Immature natural killer cell (primary cell): Measurements from ENCODE around the gene MRPL50. TPM values are rescaled to one million over a fixed set of nuclear protein-coding genes. Genes with fewer than 3 reads are reported as not detected.

Source experiments
- DNase-seq, 3 donors: peaks; one replicate each; pipeline ENCODE4 v3.0.0; 2022; ENCODE audit warnings: mixed read lengths in 1 of 3
- H3K27ac Mint-ChIP-seq, 6 donors: one replicate each; pipeline ENCODE4 v1.8.0; 2020; ENCODE audit warnings: mixed read lengths in 6 of 6, mild to moderate bottlenecking in 5 of 6, inconsistent platforms in 4 of 6, moderate library complexity in 3 of 6
- H3K27me3 Mint-ChIP-seq, 3 donors: one replicate each; pipeline ENCODE4 v1.8.0; 2020 to 2021; ENCODE audit warnings: low read depth in 3 of 3, mild to moderate bottlenecking in 3 of 3, mixed read lengths in 3 of 3, moderate library complexity in 3 of 3, inconsistent platforms in 1 of 3
- H3K36me3 Mint-ChIP-seq, 3 donors: one replicate each; pipeline ENCODE4 v1.8.0; 2020; ENCODE audit warnings: mixed read lengths in 3 of 3, inconsistent platforms in 2 of 3, mild to moderate bottlenecking in 2 of 3
- H3K4me1 Mint-ChIP-seq, 2 donors: one replicate each; pipeline ENCODE4 v1.8.0; 2020; ENCODE audit warnings: inconsistent platforms in 2 of 2, mild to moderate bottlenecking in 2 of 2, mixed read lengths in 2 of 2, moderate library complexity in 1 of 2
- H3K4me3 Mint-ChIP-seq, 5 donors: one replicate each; pipeline ENCODE4 v1.8.0; 2020; ENCODE audit warnings: mild to moderate bottlenecking in 5 of 5, mixed read lengths in 5 of 5, inconsistent platforms in 3 of 5, moderate library complexity in 3 of 5
- H3K9me3 Mint-ChIP-seq, 6 donors: one replicate each; pipeline ENCODE4 v1.8.0; 2020; ENCODE audit warnings: mild to moderate bottlenecking in 6 of 6, mixed read lengths in 6 of 6, inconsistent platforms in 4 of 6, moderate library complexity in 3 of 6
- polyA plus RNA-seq, 3 donors: library from polyadenylated mRNA; unstranded; fragments of 300-500 nt; fragmentation: Illumina TruSeq; gene quantifications; one replicate each; pipeline ENCODE4 v1.2.3, GENCODE V29; 2021

MRPL50 gene
- polyA plus RNA-seq: 1 to 10 TPM; 6.8 to 9.1 (median 8.8) TPM

- Mint-ChIP-seq H3K4me3 (peak within 1 kb of the TSS; percentile 98 to 100 (median 100)), H3K27ac (peak within 1 kb of the TSS; percentile 99 to 100 (median 100)), H3K9me3 (no peaks in the 10 kb centered on the region), H3K27me3 (peaks cover 3 to 7% (median 4%) of the 10 kb centered on the region in 3 donors), H3K36me3 (peaks cover 32 to 38% (median 34%) of the 10 kb centered on the region in 3 donors), H3K4me1 (peaks cover 70 to 90% of the 10 kb centered on the region in 2 donors)
- peak; percentile 95 to 96 (median 95) for DNase-seq
Measured at GRCh38 chr9:101398068-101398929, at the start of gene MRPL50, which contains the start of gene ZNF189. TSS of gene MRPL50 (minus strand) at chr9:101398618. CDS start at chr9:101398592, 26 bp downstream. TSS of gene ZNF189 (plus strand) at chr9:101398851. CDS start at chr9:101399157, 306 bp downstream.

- H3K4me1 Mint-ChIP-seq: peaks cover 7 to 9% of the 10 kb centered on the region in 2 donors
- no peaks in the 10 kb centered on the region for H3K36me3 Mint-ChIP-seq
- H3K4me3 Mint-ChIP-seq: no peak overlapping the region
- H3K9me3 Mint-ChIP-seq: peaks cover 0 to 5% (median 0%) of the 10 kb centered on the region in 6 donors
- no peak overlapping the region for H3K27ac Mint-ChIP-seq
- H3K27me3 Mint-ChIP-seq: peaks cover 11 to 34% (median 12%) of the 10 kb centered on the region in 3 donors
- DNase-seq: no peak
Measured at GRCh38 chr9:101446732-101447131, 48.3 kb upstream of the MRPL50 start.

GRCh38 chr9:101445353-101446029 lies 47.1 kb upstream of the MRPL50 start:
- no peaks in the 10 kb centered on the region for H3K36me3 Mint-ChIP-seq
- H3K4me3 Mint-ChIP-seq: no peak overlapping the region
- H3K9me3 Mint-ChIP-seq: peaks cover 0 to 5% (median 0%) of the 10 kb centered on the region in 6 donors
- H3K4me1 Mint-ChIP-seq: peaks cover 7 to 9% of the 10 kb centered on the region in 2 donors
- H3K27me3 Mint-ChIP-seq: peaks cover 7 to 29% (median 11%) of the 10 kb centered on the region in 3 donors
- H3K27ac Mint-ChIP-seq: no peak overlapping the region
- no peak for DNase-seq

GRCh38 chr9:101443364-101443771 lies 45.0 kb upstream of the MRPL50 start:
- no peak for DNase-seq
- H3K4me3 Mint-ChIP-seq: no peak overlapping the region
- H3K4me1 Mint-ChIP-seq: peaks cover 0 to 1% of the 10 kb centered on the region in 2 donors
- H3K27ac Mint-ChIP-seq: no peak overlapping the region
- peaks cover 0 to 4% (median 0%) of the 10 kb centered on the region in 6 donors for H3K9me3 Mint-ChIP-seq
- peaks cover 4 to 23% (median 4%) of the 10 kb centered on the region in 3 donors for H3K27me3 Mint-ChIP-seq
- H3K36me3 Mint-ChIP-seq: no peaks in the 10 kb centered on the region

- DNase-seq: no peak
- peaks cover 0 to 4% (median 0%) of the 10 kb centered on the region in 6 donors for H3K9me3 Mint-ChIP-seq
- H3K4me1 Mint-ChIP-seq: no peaks in the 10 kb centered on the region
- no peaks in the 10 kb centered on the region for H3K36me3 Mint-ChIP-seq
- H3K27me3 Mint-ChIP-seq: peaks cover 4 to 22% (median 4%) of the 10 kb centered on the region in 3 donors
- no peak overlapping the region for H3K27ac Mint-ChIP-seq
- H3K4me3 Mint-ChIP-seq: no peak overlapping the region
Measured at GRCh38 chr9:101442736-101443135, 44.3 kb upstream of the MRPL50 start.

- Mint-ChIP-seq H3K27ac (no peak overlapping the region), H3K9me3 (peaks cover 0 to 4% (median 0%) of the 10 kb centered on the region in 6 donors), H3K27me3 (peaks cover 4 to 22% (median 4%) of the 10 kb centered on the region in 3 donors), H3K4me1 (no peaks in the 10 kb centered on the region), H3K36me3 (no peaks in the 10 kb centered on the region), H3K4me3 (no peak overlapping the region)
- no peak for DNase-seq
Measured at GRCh38 chr9:101442318-101442717, 43.9 kb upstream of the MRPL50 start.

GRCh38 chr9:101440714-101441230 lies 42.4 kb upstream of the MRPL50 start:
- peaks cover 2 to 18% (median 4%) of the 10 kb centered on the region in 3 donors for H3K27me3 Mint-ChIP-seq
- H3K36me3 Mint-ChIP-seq: no peaks in the 10 kb centered on the region
- no peak for DNase-seq
- no peaks in the 10 kb centered on the region for H3K9me3 Mint-ChIP-seq
- no peak overlapping the region for H3K4me3 Mint-ChIP-seq
- no peaks in the 10 kb centered on the region for H3K4me1 Mint-ChIP-seq
- H3K27ac Mint-ChIP-seq: no peak overlapping the region

- Mint-ChIP-seq H3K4me1 (no peaks in the 10 kb centered on the region), H3K27ac (no peak overlapping the region), H3K36me3 (no peaks in the 10 kb centered on the region), H3K4me3 (no peak overlapping the region), H3K27me3 (peaks cover 2 to 6% (median 2%) of the 10 kb centered on the region in 3 donors), H3K9me3 (no peaks in the 10 kb centered on the region)
- no peak for DNase-seq
Measured at GRCh38 chr9:101438523-101438922, 40.1 kb upstream of the MRPL50 start.

- no peaks in the 10 kb centered on the region for H3K4me1 Mint-ChIP-seq
- peaks cover 0 to 2% (median 0%) of the 10 kb centered on the region in 3 donors for H3K27me3 Mint-ChIP-seq
- H3K4me3 Mint-ChIP-seq: no peak overlapping the region
Measured at GRCh38 chr9:101437806-101438232, 39.4 kb upstream of the MRPL50 start.

GRCh38 chr9:101435601-101436079 lies 37.2 kb upstream of the MRPL50 start, which contains the start of gene ALDOB:
TSS of gene ALDOB (minus strand) at chr9:101435774. CDS start at chr9:101430887, 4,887 bp downstream.
- Mint-ChIP-seq H3K27me3 (peaks cover 0 to 2% (median 0%) of the 10 kb centered on the region in 3 donors), H3K4me3 (no peak within 1 kb of the TSS), H3K27ac (no peak within 1 kb of the TSS), H3K36me3 (no peaks in the 10 kb centered on the region), H3K4me1 (no peaks in the 10 kb centered on the region), H3K9me3 (no peaks in the 10 kb centered on the region)
- DNase-seq: no peak

More at GRCh38 chr9:101437806-101438232, 39.4 kb upstream of the MRPL50 start:
- Mint-ChIP-seq H3K27ac (no peak overlapping the region), H3K36me3 (no peaks in the 10 kb centered on the region), H3K9me3 (no peaks in the 10 kb centered on the region)
- DNase-seq: no peak

- DNase-seq: no peak
- Mint-ChIP-seq H3K27me3 (peaks cover 0 to 3% (median 3%) of the 10 kb centered on the region in 3 donors), H3K36me3 (no peaks in the 10 kb centered on the region), H3K4me1 (no peaks in the 10 kb centered on the region), H3K4me3 (no peak overlapping the region), H3K9me3 (peaks cover 0 to 4% (median 0%) of the 10 kb centered on the region in 6 donors), H3K27ac (no peak overlapping the region)
Measured at GRCh38 chr9:101434998-101435397, 36.6 kb upstream of the MRPL50 start.

GRCh38 chr9:101433229-101433628 lies 34.8 kb upstream of the MRPL50 start:
- peaks cover 0 to 4% (median under 1%) of the 10 kb centered on the region in 6 donors for H3K9me3 Mint-ChIP-seq
- no peak for DNase-seq
- H3K27ac Mint-ChIP-seq: no peak overlapping the region
- peaks cover 0 to 7% (median 3%) of the 10 kb centered on the region in 3 donors for H3K27me3 Mint-ChIP-seq
- no peaks in the 10 kb centered on the region for H3K36me3 Mint-ChIP-seq
- H3K4me3 Mint-ChIP-seq: no peak overlapping the region
- no peaks in the 10 kb centered on the region for H3K4me1 Mint-ChIP-seq

- no peak overlapping the region for H3K27ac Mint-ChIP-seq
- H3K27me3 Mint-ChIP-seq: peaks cover 0 to 7% (median 3%) of the 10 kb centered on the region in 3 donors
- peaks cover 0 to 4% (median under 1%) of the 10 kb centered on the region in 6 donors for H3K9me3 Mint-ChIP-seq
- no peak for DNase-seq
- no peaks in the 10 kb centered on the region for H3K36me3 Mint-ChIP-seq
- no peak overlapping the region for H3K4me3 Mint-ChIP-seq
- no peaks in the 10 kb centered on the region for H3K4me1 Mint-ChIP-seq
Measured at GRCh38 chr9:101432740-101433139, 34.3 kb upstream of the MRPL50 start.
